K562 (cell line): ENCODE results near the gene L3MBTL1. TPM values are rescaled to one million over a fixed set of nuclear protein-coding genes. Genes with fewer than 3 reads are reported as not detected.

ENCODE experiments used
- ATF7 ChIP-seq: fragments of 450-650 bp; IDR thresholded peaks from 2 replicates; pipeline ENCODE4 v1.7.1; 2014; ENCODE audit warnings: mild to moderate bottlenecking, moderate library complexity
- FOSL1 ChIP-seq: fragments of 200-800 bp; sonication (Bioruptor generic); conservative IDR thresholded peaks from 2 replicates; pipeline ENCODE4 v1.6.1; 2016; ENCODE audit warnings: missing genetic modification characterization, missing compliant biosample characterization
- FOXK1 ChIP-seq: sonication (generic); formaldehyde crosslinking; IDR thresholded peaks from 2 replicates; pipeline ENCODE4 v1.8.0; 2022; ENCODE audit warnings: missing genetic modification reagents, mild to moderate bottlenecking, borderline replicate concordance
- MAFG ChIP-seq: fragments of 450-650 bp; conservative IDR thresholded peaks from 2 replicates; pipeline ENCODE4 v1.6.1; 2016; ENCODE audit warnings: missing genetic modification characterization, missing compliant biosample characterization
- MTA2 ChIP-seq: fragments of 450-650 bp; IDR thresholded peaks from 2 replicates; pipeline ENCODE4 v1.6.1; 2016; ENCODE audit warnings: low read depth
- MYC ChIP-seq, 2 experiments: fragments of 250-450 bp in 1 of 2; sonication (Bioruptor Pico) in 1 of 2; IDR thresholded peaks; 2 replicates each; pipeline versions ENCODE4 v1.5.1 to v1.6.1; 2012 to 2021; ENCODE audit warnings: low read depth in 2 of 2, borderline replicate concordance in 1 of 2, improper control_type of control experiment in 1 of 2, low read length in 1 of 2, mild to moderate bottlenecking in 1 of 2, moderate library complexity in 1 of 2
- NFE2 ChIP-seq: IDR thresholded peaks from 2 replicates; pipeline ENCODE4 v1.6.1; 2014; ENCODE audit warnings: antibody characterized with exemption, low read depth
- NFXL1 ChIP-seq: fragments of 450-650 bp; formaldehyde crosslinking; IDR thresholded peaks from 2 replicates; pipeline ENCODE4 v1.4.0; 2021; ENCODE audit warnings: mild to moderate bottlenecking
- SMARCA4 ChIP-seq: fragments of 450-650 bp; IDR thresholded peaks from 2 replicates; pipeline ENCODE4 v1.6.1; 2016
- SMARCE1 ChIP-seq: fragments of 450-650 bp; IDR thresholded peaks from 2 replicates; pipeline ENCODE4 v1.7.1; 2016; ENCODE audit warnings: mild to moderate bottlenecking
- SRSF9 ChIP-seq: fragments of 200-400 bp; formaldehyde crosslinking; IDR thresholded peaks from 2 replicates; pipeline ENCODE4 v1.6.1; 2017; ENCODE audit warnings: low read depth, low read length, borderline replicate concordance
- ZFPM2 ChIP-seq: fragments of 250-450 bp; sonication (Bioruptor Pico); IDR thresholded peaks from 2 replicates; pipeline ENCODE4 v1.5.1; 2022; ENCODE audit warnings: mild to moderate bottlenecking
- ZNF316 ChIP-seq: fragments of 450-650 bp; IDR thresholded peaks from 2 replicates; pipeline ENCODE4 v1.6.1; 2016
- ZNF583 ChIP-seq: fragments of 250-450 bp; sonication (Bioruptor Pico); IDR thresholded peaks from 2 replicates; pipeline ENCODE4 v1.4.0; 2020
- ZNF584 ChIP-seq: fragments of 200-800 bp; sonication (Bioruptor generic); IDR thresholded peaks from 2 replicates; pipeline ENCODE4 v1.6.1; 2016; ENCODE audit warnings: low read depth, mild to moderate bottlenecking, missing genetic modification characterization, missing compliant biosample characterization
- polyA plus RNA-seq, 8 experiments: library from polyadenylated mRNA; depleted of rRNA in 4 of 8; stranded (reverse) in 5 of 8; unstranded in 3 of 8; fragments of >200 nt; fragmentation: Nextera tagmentation in 2 of 8; fragmentation: Illumina TruSeq in 1 of 8; extraction: Ambion mirVana in 2 of 8; extraction: Trizol in 1 of 8; gene quantifications; 2 replicates each; pipeline versions ENCODE4 v1.2.1 to v1.2.3, GENCODE V29; 2011 to 2014; ENCODE audit warnings: inconsistent platforms in 1 of 8, missing spikeins in 1 of 8
- total RNA-seq, 7 experiments: library from RNA; depleted of rRNA in 6 of 7; stranded (reverse); fragments of >200 nt in 6 of 7; fragmentation: Illumina TruSeq in 2 of 7; extraction: Trizol in 2 of 7; gene quantifications; 2 replicates each; pipeline versions ENCODE4 v1.2.1 to v1.2.3, GENCODE V29; 2011 to 2021; ENCODE audit warnings: low replicate concordance in 1 of 7
- TF ChIP-seq, protein P1 (sequence below), 2 experiments: fragments of 250-450 bp in 1 of 2; fragments of 450-650 bp in 1 of 2; sonication (Bioruptor Pico) in 1 of 2; IDR thresholded peaks; 2 replicates each; pipeline versions ENCODE4 v1.6.1 to v1.8.0; 2016 to 2021; ENCODE audit warnings: mild to moderate bottlenecking in 2 of 2, moderate library complexity in 2 of 2, missing compliant biosample characterization in 1 of 2, missing genetic modification characterization in 1 of 2
- TF ChIP-seq, protein P2 (sequence below): sonication (generic); formaldehyde crosslinking; IDR thresholded peaks from 2 replicates; pipeline ENCODE4 v1.8.0; 2022; ENCODE audit warnings: missing genetic modification reagents, mild to moderate bottlenecking, borderline replicate concordance
- TF ChIP-seq, protein P3 (sequence below): sonication (generic); formaldehyde crosslinking; IDR thresholded peaks from 2 replicates; pipeline ENCODE4 v1.8.0; 2022; ENCODE audit warnings: mild to moderate bottlenecking, low read depth, missing genetic modification reagents
- TF ChIP-seq, protein P4 (sequence below): fragments of 450-650 bp; formaldehyde crosslinking; IDR thresholded peaks from 2 replicates; pipeline ENCODE4 v1.4.0; 2020; ENCODE audit warnings: mild to moderate bottlenecking, moderate library complexity
- TF ChIP-seq, protein P5 (sequence below): fragments of 250-450 bp; sonication (Bioruptor Pico); IDR thresholded peaks from 2 replicates; pipeline ENCODE4 v1.5.0; 2021
- TF ChIP-seq, protein P6 (sequence below), 2 experiments: fragments of 450-650 bp in 1 of 2; sonication (generic) in 1 of 2; formaldehyde crosslinking in 1 of 2; IDR thresholded peaks in 1 of 2; conservative IDR thresholded peaks in 1 of 2; 2 replicates each; pipeline versions ENCODE4 v1.6.1 to v1.8.1; 2016 to 2023; ENCODE audit warnings: mild to moderate bottlenecking in 2 of 2, moderate library complexity in 2 of 2, inconsistent platforms in 1 of 2, missing genetic modification reagents in 1 of 2

The L3MBTL1 gene
- total and polyA plus RNA-seq, 9 of the 15 experiments (the other 6 are each of a cell fraction or from before 2014, with no cell fraction given), result 0.77 to 10.0 (median 4.4) TPM

DNA sequence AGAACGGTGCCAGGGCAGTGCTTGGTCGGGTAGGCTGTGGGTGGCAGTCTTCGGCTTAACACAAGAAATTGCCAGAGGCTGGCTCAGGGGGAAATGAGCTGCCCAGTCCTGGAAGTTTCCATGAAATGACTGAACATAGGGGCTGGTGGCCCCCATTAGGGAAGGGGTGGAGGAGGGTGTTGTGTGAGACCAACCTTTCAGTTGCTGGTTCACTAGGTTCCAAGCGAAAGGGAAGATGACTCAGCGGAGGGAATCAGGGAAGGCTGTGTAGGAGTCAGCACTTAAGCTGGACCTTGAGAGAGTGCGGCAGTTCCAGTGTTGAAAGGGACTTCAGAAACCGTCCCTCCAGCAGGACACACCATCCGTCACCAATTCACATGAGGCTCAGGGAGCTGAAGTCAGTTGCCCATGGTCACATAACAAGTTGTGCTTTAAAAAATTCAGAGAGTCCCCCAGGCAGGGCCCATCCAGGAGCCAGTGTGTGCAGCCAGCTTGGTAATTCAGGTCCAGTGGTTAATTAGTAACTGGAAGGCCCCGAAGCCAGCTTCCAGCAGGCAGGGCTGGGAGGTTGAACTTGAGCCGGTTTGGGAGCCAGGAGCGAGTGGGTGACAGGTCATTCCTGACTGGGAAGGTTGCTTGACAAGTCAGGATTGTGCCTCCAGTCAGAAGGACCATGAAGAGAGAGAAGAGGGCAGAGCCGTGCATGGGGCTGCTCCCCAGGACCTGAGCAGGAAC lies 51.1 kb downstream of the L3MBTL1 start, which contains the start of gene SGK2 (continued):
- TF ChIP-seq, protein P1, sequence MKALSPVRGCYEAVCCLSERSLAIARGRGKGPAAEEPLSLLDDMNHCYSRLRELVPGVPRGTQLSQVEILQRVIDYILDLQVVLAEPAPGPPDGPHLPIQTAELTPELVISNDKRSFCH (CRISPR knock-in tag; IDR thresholded peaks at IDR 0.05), result no peak
- TF ChIP-seq, protein P1 (tag; IDR thresholded peaks at IDR 0.05), result no peak
- TF ChIP-seq FOXK1 (CRISPR knock-in tag) (no peak), NFXL1 (CRISPR knock-in tag) (no peak), ZNF584 (CRISPR knock-in tag) (no peak), ZFPM2 (CRISPR knock-in tag) (no peak), FOSL1 (tag) (peak; percentile 67), MYC (IDR thresholded peaks at IDR 0.05; ENCODE audit: low read depth, low read length) (no peak), MYC (CRISPR knock-in tag; IDR thresholded peaks at IDR 0.05; ENCODE audit: borderline replicate concordance, low read depth) (no peak), SMARCE1 (peak; percentile 41), ZNF316 (peak; percentile 87), NFE2 (peak; percentile 90), SRSF9 (no peak), ZNF583 (CRISPR knock-in tag) (no peak), SMARCA4 (peak; percentile 66), MTA2 (0 out of 2 replicates have a peak, but pooled peaks have one; percentile 10), MAFG (tag) (peak; percentile 84), ATF7 (0 out of 2 replicates have a peak, but pooled peaks have one; percentile 12)
- TF ChIP-seq, protein P2, sequence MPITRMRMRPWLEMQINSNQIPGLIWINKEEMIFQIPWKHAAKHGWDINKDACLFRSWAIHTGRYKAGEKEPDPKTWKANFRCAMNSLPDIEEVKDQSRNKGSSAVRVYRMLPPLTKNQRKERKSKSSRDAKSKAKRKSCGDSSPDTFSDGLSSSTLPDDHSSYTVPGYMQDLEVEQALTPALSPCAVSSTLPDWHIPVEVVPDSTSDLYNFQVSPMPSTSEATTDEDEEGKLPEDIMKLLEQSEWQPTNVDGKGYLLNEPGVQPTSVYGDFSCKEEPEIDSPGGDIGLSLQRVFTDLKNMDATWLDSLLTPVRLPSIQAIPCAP (CRISPR knock-in tag), result no peak
- TF ChIP-seq, protein P3, sequence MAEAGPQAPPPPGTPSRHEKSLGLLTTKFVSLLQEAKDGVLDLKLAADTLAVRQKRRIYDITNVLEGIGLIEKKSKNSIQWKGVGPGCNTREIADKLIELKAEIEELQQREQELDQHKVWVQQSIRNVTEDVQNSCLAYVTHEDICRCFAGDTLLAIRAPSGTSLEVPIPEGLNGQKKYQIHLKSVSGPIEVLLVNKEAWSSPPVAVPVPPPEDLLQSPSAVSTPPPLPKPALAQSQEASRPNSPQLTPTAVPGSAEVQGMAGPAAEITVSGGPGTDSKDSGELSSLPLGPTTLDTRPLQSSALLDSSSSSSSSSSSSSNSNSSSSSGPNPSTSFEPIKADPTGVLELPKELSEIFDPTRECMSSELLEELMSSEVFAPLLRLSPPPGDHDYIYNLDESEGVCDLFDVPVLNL (CRISPR knock-in tag), result no peak
- TF ChIP-seq, protein P4, sequence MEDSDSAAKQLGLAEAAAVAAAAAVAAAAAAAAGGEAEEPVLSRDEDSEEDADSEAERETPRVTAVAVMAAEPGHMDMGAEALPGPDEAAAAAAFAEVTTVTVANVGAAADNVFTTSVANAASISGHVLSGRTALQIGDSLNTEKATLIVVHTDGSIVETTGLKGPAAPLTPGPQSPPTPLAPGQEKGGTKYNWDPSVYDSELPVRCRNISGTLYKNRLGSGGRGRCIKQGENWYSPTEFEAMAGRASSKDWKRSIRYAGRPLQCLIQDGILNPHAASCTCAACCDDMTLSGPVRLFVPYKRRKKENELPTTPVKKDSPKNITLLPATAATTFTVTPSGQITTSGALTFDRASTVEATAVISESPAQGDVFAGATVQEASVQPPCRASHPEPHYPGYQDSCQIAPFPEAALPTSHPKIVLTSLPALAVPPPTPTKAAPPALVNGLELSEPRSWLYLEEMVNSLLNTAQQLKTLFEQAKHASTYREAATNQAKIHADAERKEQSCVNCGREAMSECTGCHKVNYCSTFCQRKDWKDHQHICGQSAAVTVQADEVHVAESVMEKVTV (CRISPR knock-in tag), result no peak
- TF ChIP-seq, protein P5, sequence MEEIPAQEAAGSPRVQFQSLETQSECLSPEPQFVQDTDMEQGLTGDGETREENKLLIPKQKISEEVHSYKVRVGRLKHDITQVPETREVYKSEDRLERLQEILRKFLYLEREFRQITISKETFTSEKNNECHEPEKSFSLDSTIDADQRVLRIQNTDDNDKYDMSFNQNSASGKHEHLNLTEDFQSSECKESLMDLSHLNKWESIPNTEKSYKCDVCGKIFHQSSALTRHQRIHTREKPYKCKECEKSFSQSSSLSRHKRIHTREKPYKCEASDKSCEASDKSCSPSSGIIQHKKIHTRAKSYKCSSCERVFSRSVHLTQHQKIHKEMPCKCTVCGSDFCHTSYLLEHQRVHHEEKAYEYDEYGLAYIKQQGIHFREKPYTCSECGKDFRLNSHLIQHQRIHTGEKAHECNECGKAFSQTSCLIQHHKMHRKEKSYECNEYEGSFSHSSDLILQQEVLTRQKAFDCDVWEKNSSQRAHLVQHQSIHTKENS (CRISPR knock-in tag), result no peak
- TF ChIP-seq, protein P6, sequence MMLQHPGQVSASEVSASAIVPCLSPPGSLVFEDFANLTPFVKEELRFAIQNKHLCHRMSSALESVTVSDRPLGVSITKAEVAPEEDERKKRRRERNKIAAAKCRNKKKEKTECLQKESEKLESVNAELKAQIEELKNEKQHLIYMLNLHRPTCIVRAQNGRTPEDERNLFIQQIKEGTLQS (IDR thresholded peaks at IDR 0.05), result peak; percentile 59
- TF ChIP-seq, protein P6 (CRISPR knock-in tag; conservative IDR thresholded peaks at IDR 0.05), result 0 out of 2 replicates have a peak, but pooled peaks have one; percentile 35
